ENCODE results near the gene SMCO4.
A peak's percentile ranks its signal among the peaks of the same experiment; 100 is the strongest.
"Not testable (repeated sequence)": the region's sequence is repeated elsewhere in the genome, so short reads cannot be mapped to it uniquely, and the experiment has no call there.

The SMCO4 gene

DNA sequence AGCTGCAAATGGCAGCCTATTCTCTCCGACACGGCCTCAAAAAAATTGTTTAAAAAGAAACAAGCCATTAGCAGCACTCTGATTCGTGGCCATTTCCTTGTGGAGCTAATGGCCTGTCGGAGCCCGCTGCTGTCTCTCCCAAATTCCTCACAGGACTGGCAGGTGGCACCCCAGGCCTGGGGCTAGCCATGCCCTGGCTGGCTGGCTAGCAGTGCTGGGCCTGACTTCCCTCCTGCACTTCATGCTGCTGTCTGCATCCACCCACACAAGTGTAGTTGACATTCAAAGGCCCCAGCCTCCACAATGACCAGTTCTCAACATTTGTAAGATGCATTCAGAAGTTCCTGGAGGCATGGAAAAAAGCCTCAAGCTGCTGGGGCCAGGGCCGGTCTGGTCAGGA lies 61.5 kb downstream of the SMCO4 start:
- no peak for DNase-seq (ENCODE audit: low read depth, low spot score)
- peak overlapping the region; percentile 7 for H3K27ac ChIP-seq

- peak; percentile 16 for DNase-seq (ENCODE audit: low read depth, low spot score)
- H3K27ac ChIP-seq, result peak overlapping the region; percentile 7
Observed at GRCh38 chr11:93481279-93481678, 61.9 kb downstream of the SMCO4 start.

GRCh38 chr11:93480756-93481155 lies 62.4 kb downstream of the SMCO4 start:
- DNase-seq (ENCODE audit: low read depth, low spot score), result no peak
- no peak overlapping the region for H3K27ac ChIP-seq

GRCh38 chr11:93480256-93480655 lies 62.9 kb downstream of the SMCO4 start:
- no peak for DNase-seq (ENCODE audit: low read depth, low spot score)
- no peak overlapping the region for H3K27ac ChIP-seq

GRCh38 chr11:93478841-93479240 lies 64.3 kb downstream of the SMCO4 start:
- H3K27ac ChIP-seq, result no peak overlapping the region
- DNase-seq (ENCODE audit: low read depth, low spot score), result no peak

DNA sequence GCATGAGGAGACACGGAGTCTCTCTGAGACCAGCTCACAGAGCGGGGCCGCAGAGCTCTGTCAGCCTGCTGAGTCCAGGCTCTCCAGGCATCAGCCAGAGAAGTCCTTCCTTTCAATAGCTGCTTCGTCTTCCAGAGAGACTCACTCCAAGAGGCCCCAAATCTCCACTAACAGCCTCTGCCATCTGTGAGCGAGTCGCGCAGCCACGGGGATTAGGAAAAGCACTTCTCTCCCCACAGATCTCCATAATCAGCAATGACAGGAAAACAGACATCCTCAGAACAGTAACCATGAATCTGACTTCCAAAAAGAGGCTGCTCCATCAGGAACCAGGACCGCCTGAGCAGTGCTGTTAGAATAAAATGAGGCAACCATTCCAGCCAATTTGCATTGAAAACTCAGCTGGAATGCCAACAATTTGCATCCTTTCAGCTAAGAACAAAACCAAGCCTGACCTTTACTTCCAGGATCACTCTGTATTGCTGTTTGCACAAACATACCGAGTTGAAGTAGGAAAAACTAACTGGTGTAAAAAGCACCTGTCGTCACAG lies 65.4 kb downstream of the SMCO4 start:
- DNase-seq (ENCODE audit: low read depth, low spot score), result no peak

GRCh38 chr11:93476796-93477195 lies 66.4 kb downstream of the SMCO4 start:
- DNase-seq (ENCODE audit: low read depth, low spot score), result peak; percentile 70
- H3K27ac ChIP-seq, result no peak overlapping the region

More for the DNA sequence above, 65.4 kb downstream of the SMCO4 start:
- no peak overlapping the region for H3K27ac ChIP-seq

DNA sequence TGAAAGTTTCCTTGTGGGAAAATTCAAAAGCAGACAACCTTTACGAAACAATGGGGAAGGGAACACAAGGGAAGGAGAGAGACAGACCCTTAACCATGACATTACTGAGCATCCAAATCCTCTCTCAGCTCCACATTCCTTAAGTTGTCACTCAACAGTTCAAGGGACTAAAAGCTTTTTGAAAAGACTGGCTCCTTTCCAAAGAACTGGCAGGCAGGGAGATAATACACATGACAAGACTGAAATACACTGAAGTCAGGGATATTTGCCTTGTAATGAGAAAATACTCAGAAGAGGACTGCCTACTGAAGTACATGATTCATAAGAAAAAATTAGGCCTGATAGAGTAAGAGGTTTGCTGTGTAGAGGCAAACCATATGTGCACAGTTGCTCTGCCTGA lies 69.1 kb downstream of the SMCO4 start:
- H3K27ac ChIP-seq, result no peak overlapping the region
- no peak for DNase-seq (ENCODE audit: low read depth, low spot score)

GRCh38 chr11:93468290-93468689 lies 74.9 kb downstream of the SMCO4 start:
- H3K27ac ChIP-seq, result no peak overlapping the region
- DNase-seq (ENCODE audit: low read depth, low spot score), result no peak

DNA sequence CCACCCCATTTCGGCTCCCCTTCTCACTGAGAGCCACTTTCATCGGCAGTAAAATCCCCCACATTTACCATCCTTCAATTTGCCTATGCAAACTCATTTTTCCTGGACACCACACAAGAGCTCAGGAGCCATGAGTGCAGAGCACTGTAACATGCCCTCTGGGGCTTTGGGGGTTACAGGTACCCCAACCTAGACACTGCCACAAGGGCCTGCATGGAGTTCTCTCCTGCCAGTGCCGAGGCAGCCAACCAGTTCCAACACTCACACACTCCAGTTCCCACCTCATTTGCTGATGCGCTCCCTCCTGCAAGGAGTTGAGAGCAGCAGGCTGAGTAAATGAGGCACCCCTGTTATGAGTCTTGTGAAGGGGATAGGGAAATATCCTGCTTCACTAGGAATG lies 76.1 kb downstream of the SMCO4 start:
- DNase-seq (ENCODE audit: low read depth, low spot score), result no peak

DNA sequence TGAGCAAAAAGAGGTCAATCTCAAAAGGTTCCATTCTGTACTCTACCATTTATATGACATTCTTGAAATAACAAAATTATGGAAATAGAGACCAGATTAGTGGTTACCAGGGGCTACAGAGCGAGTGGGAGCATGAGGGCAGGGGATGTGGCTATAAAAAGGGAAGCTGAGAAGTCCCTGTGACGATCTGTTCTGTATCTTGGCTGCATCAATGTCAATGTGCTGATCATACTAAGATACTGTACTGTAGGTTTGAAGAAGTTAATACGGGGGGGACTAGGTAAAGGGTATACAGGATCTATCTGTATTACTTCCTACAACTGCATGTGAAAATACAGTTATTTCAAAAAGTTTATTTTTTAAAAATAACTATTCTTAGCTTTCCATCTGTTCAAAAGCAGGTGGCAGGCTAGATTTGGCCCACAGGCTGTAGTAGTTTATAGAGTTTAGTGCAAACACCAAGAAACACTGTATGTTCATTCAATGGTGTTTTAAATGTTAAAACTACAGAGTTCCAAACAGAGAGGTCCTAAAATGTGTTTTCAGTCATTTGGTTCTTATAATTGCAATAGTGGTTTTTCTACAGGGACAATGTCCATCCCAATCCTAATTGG lies 78.2 kb downstream of the SMCO4 start:
- H3K27ac ChIP-seq, result no peak overlapping the region
- no peak for DNase-seq (ENCODE audit: low read depth, low spot score)

More for the DNA sequence above, 76.1 kb downstream of the SMCO4 start:
- no peak overlapping the region for H3K27ac ChIP-seq

DNA sequence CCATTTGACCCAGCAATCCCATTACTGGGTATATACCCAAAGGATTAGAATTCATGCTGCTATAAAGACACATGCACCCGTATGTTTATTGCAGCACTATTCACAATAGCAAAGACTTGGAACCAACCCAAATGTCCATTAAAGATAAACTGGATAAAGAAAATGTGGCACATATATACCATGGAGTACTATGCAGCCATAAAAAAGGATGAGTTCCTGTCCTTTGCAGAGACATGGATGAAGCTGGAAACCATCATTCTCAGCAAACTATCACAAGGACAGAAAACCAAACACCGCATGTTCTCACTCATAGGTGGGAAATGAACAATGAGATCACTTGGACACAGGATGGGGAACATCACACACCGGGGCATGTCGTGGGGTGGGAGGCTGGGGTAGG lies 79.5 kb downstream of the SMCO4 start:
- not testable (repeated sequence) for H3K27ac ChIP-seq; DNase-seq (ENCODE audit: low read depth, low spot score)

DNA sequence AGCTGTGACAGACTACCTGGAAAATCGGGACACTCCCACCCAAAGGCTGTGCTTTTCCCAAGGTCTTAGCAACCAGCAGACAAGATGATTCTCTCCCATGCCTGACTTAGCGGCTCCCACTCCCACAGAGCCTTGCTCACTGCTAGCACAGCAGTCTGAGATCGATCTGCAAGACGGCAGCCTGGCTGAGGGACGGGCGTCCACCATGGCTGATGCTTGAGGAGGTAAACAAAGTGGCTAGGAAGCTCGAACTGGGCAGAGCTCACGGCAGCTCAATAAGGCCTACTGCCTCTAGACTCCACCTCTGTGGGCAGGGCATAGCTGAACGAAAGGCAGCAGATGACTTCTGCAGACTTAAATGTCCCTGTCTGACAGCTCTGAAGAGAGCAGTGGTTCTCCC lies 84.9 kb downstream of the SMCO4 start:
- H3K27ac ChIP-seq, result no peak overlapping the region
- no peak for DNase-seq (ENCODE audit: low read depth, low spot score)

- peak; percentile 45 for DNase-seq (ENCODE audit: low read depth, low spot score)
- H3K27ac ChIP-seq, result no peak overlapping the region
Observed at GRCh38 chr11:93444617-93445073, 98.5 kb downstream of the SMCO4 start.

DNA sequence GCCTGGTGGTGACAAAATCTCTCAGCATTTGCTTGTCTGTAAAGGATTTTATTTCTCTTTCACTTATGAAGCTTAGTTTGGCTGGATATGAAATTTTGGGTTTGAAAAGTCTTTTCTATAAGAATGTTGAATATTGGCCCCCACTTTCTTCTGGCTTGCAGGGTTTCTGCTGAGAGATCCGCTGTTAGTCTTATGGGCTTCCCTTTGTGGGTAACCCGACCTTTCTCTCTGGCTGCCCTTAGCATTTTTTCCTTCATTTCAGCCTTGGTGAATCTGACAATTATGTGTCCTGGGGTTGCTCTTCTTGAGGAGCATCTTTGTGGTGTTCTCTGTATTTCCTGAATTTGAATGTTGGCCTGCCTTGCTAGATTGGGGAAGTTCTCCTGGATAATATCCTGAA lies 100.0 kb downstream of the SMCO4 start:
- DNase-seq (ENCODE audit: low read depth, low spot score), result not testable (repeated sequence)

DNA sequence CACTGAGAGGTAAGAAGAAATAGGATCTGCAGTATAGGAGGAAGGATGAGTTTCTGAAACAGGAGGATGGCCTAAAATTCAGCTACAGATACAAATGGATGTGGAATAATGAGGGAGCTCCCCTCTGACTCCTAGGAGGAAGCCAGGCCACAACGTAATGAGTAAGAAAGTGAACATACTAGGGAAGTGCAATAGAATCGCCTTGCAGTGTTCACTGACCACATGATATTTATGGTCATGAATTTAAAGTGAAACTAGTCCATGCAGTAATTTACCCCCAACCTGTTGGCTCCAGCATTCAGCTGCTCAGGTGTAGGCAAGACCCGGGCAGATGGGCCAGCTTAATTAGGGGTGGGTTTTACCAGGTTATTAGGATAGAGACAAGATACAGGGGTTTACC lies 110.9 kb downstream of the SMCO4 start:
- DNase-seq (ENCODE audit: low read depth, low spot score), result no peak
- no peak overlapping the region for H3K27ac ChIP-seq

More for the DNA sequence above, 100.0 kb downstream of the SMCO4 start:
- not testable (repeated sequence) for H3K27ac ChIP-seq
